Naive B cell (primary cell): ENCODE data around the gene SMAD6. TPM values are rescaled to one million over a fixed set of nuclear protein-coding genes. Genes with fewer than 3 reads are reported as not detected.

Experiments
- ATAC-seq, 2 donors: fragments of 150-1000 bp; cut with Tn5 transposase; 2 replicates each; pipeline ENCODE4 v1.10.0; 2021; ENCODE audit warnings: low read depth in 2 of 2, mild to moderate bottlenecking in 2 of 2, moderate library complexity in 2 of 2
- DNase-seq: peaks from one replicate; pipeline ENCODE4 v3.0.0; 2022
- H3K27ac Mint-ChIP-seq, 6 donors: one replicate each; pipeline ENCODE4 v1.8.0; 2020 to 2022; ENCODE audit warnings: mild to moderate bottlenecking in 6 of 6, mixed read lengths in 6 of 6, moderate library complexity in 5 of 6, inconsistent platforms in 2 of 6
- H3K27me3 Mint-ChIP-seq, 3 donors: one replicate each; pipeline ENCODE4 v1.8.0; 2021 to 2022; ENCODE audit warnings: mixed read lengths in 3 of 3, mild to moderate bottlenecking in 1 of 3
- H3K36me3 Mint-ChIP-seq, 2 donors: one replicate each; pipeline ENCODE4 v1.8.0; 2020 to 2022; ENCODE audit warnings: mixed read lengths in 2 of 2, inconsistent platforms in 1 of 2, mild to moderate bottlenecking in 1 of 2
- H3K4me1 Mint-ChIP-seq, 3 donors: one replicate each; pipeline ENCODE4 v1.8.0; 2020 to 2022; ENCODE audit warnings: mixed read lengths in 3 of 3, inconsistent platforms in 1 of 3, mild to moderate bottlenecking in 1 of 3, moderate library complexity in 1 of 3
- H3K4me3 Mint-ChIP-seq, 8 donors: one replicate each; pipeline ENCODE4 v1.8.0; 2020 to 2022; ENCODE audit warnings: mild to moderate bottlenecking in 8 of 8, mixed read lengths in 8 of 8, moderate library complexity in 8 of 8, inconsistent platforms in 2 of 8
- H3K9me3 Mint-ChIP-seq, 7 donors: one replicate each; pipeline ENCODE4 v1.8.0; 2020 to 2022; ENCODE audit warnings: mixed read lengths in 7 of 7, mild to moderate bottlenecking in 5 of 7, inconsistent platforms in 2 of 7, moderate library complexity in 1 of 7
- polyA plus RNA-seq, 6 donors: library from polyadenylated mRNA; unstranded; fragments of 300-500 nt; fragmentation: Illumina TruSeq; gene quantifications; one replicate each; pipeline ENCODE4 v1.2.3, GENCODE V29; 2021; ENCODE audit warnings: low read depth in 6 of 6

Gene SMAD6
- polyA plus RNA-seq, 6 donors from 2014 or later: not detected

GRCh38 chr15:66721020-66721419 lies 19.0 kb downstream of the SMAD6 start:
- Mint-ChIP-seq H3K9me3 (no peaks in the 10 kb centered on the region), H3K4me1 (peaks cover 0 to 9% (median 5%) of the 10 kb centered on the region in 3 donors), H3K27ac (peak overlapping the region in 1 of 6 donors; percentile 46), H3K27me3 (peaks cover 18 to 75% (median 63%) of the 10 kb centered on the region in 3 donors), H3K4me3 (no peak overlapping the region), H3K36me3 (no peaks in the 10 kb centered on the region)
- ATAC-seq (no peak), DNase-seq (no peak)

- Mint-ChIP-seq H3K9me3 (no peaks in the 10 kb centered on the region), H3K36me3 (no peaks in the 10 kb centered on the region), H3K4me1 (peaks cover 0 to 4% (median 3%) of the 10 kb centered on the region in 3 donors), H3K27me3 (peaks cover 18 to 72% (median 58%) of the 10 kb centered on the region in 3 donors), H3K27ac (peak overlapping the region in 1 of 6 donors; percentile 5), H3K4me3 (peak overlapping the region in 1 of 8 donors; percentile 40)
- no peak for ATAC-seq
- DNase-seq: no peak
These were observed 19.5 kb downstream of the SMAD6 start for GRCh38 chr15:66721501-66721937.

- no peak for ATAC-seq
- H3K4me1 Mint-ChIP-seq: no peaks in the 10 kb centered on the region
- peak overlapping the region in 1 of 6 donors; percentile 5 for H3K27ac Mint-ChIP-seq
These were observed 19.9 kb downstream of the SMAD6 start for GRCh38 chr15:66721954-66722353.

GRCh38 chr15:66722757-66723540 lies 20.9 kb downstream of the SMAD6 start:
- H3K27me3 Mint-ChIP-seq: peaks cover 10 to 57% (median 44%) of the 10 kb centered on the region in 3 donors
- H3K9me3 Mint-ChIP-seq: no peaks in the 10 kb centered on the region

More at GRCh38 chr15:66721954-66722353, 19.9 kb downstream of the SMAD6 start:
- Mint-ChIP-seq H3K27me3 (peaks cover 18 to 67% (median 54%) of the 10 kb centered on the region in 3 donors), H3K9me3 (no peaks in the 10 kb centered on the region), H3K4me3 (no peak overlapping the region), H3K36me3 (no peaks in the 10 kb centered on the region)
- no peak for DNase-seq

GRCh38 chr15:66723826-66724731 lies 22.0 kb downstream of the SMAD6 start:
- Mint-ChIP-seq H3K27ac (peak overlapping the region in 2 of 6 donors; percentile 5 to 58), H3K4me1 (peaks cover 0 to 3% (median 0%) of the 10 kb centered on the region in 3 donors), H3K36me3 (no peaks in the 10 kb centered on the region), H3K4me3 (peak overlapping the region in 1 of 8 donors; percentile 33), H3K27me3 (peaks cover 4 to 47% (median 33%) of the 10 kb centered on the region in 3 donors), H3K9me3 (no peaks in the 10 kb centered on the region)
- ATAC-seq (no peak), DNase-seq (no peak)

More at GRCh38 chr15:66722757-66723540, 20.9 kb downstream of the SMAD6 start:
- H3K36me3 Mint-ChIP-seq: no peaks in the 10 kb centered on the region
- no peak for ATAC-seq
- H3K4me3 Mint-ChIP-seq: no peak overlapping the region
- DNase-seq: no peak
- no peak overlapping the region for H3K27ac Mint-ChIP-seq
- H3K4me1 Mint-ChIP-seq: no peaks in the 10 kb centered on the region

- Mint-ChIP-seq H3K9me3 (no peaks in the 10 kb centered on the region), H3K4me1 (peaks cover 0 to 3% (median 0%) of the 10 kb centered on the region in 3 donors), H3K36me3 (no peaks in the 10 kb centered on the region), H3K27me3 (peaks cover 4 to 39% (median 33%) of the 10 kb centered on the region in 3 donors), H3K27ac (peak overlapping the region in 1 of 6 donors; percentile 5), H3K4me3 (no peak overlapping the region)
- no peak for DNase-seq
- no peak for ATAC-seq
These were observed 22.9 kb downstream of the SMAD6 start for GRCh38 chr15:66724732-66725463.

- DNase-seq (no peak), ATAC-seq (no peak)
- H3K4me1 Mint-ChIP-seq: peaks cover 0 to 3% (median 0%) of the 10 kb centered on the region in 3 donors
- no peaks in the 10 kb centered on the region for H3K36me3 Mint-ChIP-seq
- H3K27ac Mint-ChIP-seq: no peak overlapping the region
- peaks cover 4 to 34% (median 32%) of the 10 kb centered on the region in 3 donors for H3K27me3 Mint-ChIP-seq
- H3K4me3 Mint-ChIP-seq: no peak overlapping the region
- no peaks in the 10 kb centered on the region for H3K9me3 Mint-ChIP-seq
These were observed 23.4 kb downstream of the SMAD6 start for GRCh38 chr15:66725464-66725785.

GRCh38 chr15:66726386-66726785 lies 24.4 kb downstream of the SMAD6 start:
- Mint-ChIP-seq H3K27ac (no peak overlapping the region), H3K9me3 (no peaks in the 10 kb centered on the region), H3K4me3 (no peak overlapping the region), H3K4me1 (peaks cover 0 to 3% (median 0%) of the 10 kb centered on the region in 3 donors), H3K27me3 (peaks cover 4 to 26% (median 24%) of the 10 kb centered on the region in 3 donors), H3K36me3 (no peaks in the 10 kb centered on the region)
- no peak for ATAC-seq
- no peak for DNase-seq

- Mint-ChIP-seq H3K4me3 (no peak overlapping the region), H3K4me1 (peaks cover 0 to 3% (median 0%) of the 10 kb centered on the region in 3 donors), H3K27ac (no peak overlapping the region), H3K36me3 (no peaks in the 10 kb centered on the region), H3K9me3 (no peaks in the 10 kb centered on the region), H3K27me3 (peaks cover 4 to 10% (median 6%) of the 10 kb centered on the region in 3 donors)
- ATAC-seq: no peak
- no peak for DNase-seq
These were observed 27.4 kb downstream of the SMAD6 start for GRCh38 chr15:66729331-66729951.

GRCh38 chr15:66730168-66731021 lies 28.4 kb downstream of the SMAD6 start:
- Mint-ChIP-seq H3K36me3 (no peaks in the 10 kb centered on the region), H3K4me1 (peaks cover 0 to 3% (median 0%) of the 10 kb centered on the region in 3 donors), H3K4me3 (no peak overlapping the region), H3K27me3 (peaks cover 4 to 12% (median 5%) of the 10 kb centered on the region in 3 donors), H3K9me3 (no peaks in the 10 kb centered on the region), H3K27ac (peak overlapping the region in 1 of 6 donors; percentile 3)
- ATAC-seq: no peak
- DNase-seq: no peak

GRCh38 chr15:66733976-66734375 lies 31.9 kb downstream of the SMAD6 start:
- Mint-ChIP-seq H3K9me3 (no peaks in the 10 kb centered on the region), H3K4me1 (no peaks in the 10 kb centered on the region), H3K36me3 (no peaks in the 10 kb centered on the region), H3K27ac (no peak overlapping the region), H3K27me3 (peaks cover 0 to 15% (median 8%) of the 10 kb centered on the region in 3 donors), H3K4me3 (no peak overlapping the region)
- ATAC-seq (no peak), DNase-seq (no peak)
